Measurements from ENCODE around the gene WNT16. TPM values are rescaled to one million over a fixed set of nuclear protein-coding genes. Genes with fewer than 3 reads are reported as not detected.

WNT16 gene, protein sequence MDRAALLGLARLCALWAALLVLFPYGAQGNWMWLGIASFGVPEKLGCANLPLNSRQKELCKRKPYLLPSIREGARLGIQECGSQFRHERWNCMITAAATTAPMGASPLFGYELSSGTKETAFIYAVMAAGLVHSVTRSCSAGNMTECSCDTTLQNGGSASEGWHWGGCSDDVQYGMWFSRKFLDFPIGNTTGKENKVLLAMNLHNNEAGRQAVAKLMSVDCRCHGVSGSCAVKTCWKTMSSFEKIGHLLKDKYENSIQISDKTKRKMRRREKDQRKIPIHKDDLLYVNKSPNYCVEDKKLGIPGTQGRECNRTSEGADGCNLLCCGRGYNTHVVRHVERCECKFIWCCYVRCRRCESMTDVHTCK
- total RNA-seq, result not detected
- long read RNA-seq, result 0 reads

DNA sequence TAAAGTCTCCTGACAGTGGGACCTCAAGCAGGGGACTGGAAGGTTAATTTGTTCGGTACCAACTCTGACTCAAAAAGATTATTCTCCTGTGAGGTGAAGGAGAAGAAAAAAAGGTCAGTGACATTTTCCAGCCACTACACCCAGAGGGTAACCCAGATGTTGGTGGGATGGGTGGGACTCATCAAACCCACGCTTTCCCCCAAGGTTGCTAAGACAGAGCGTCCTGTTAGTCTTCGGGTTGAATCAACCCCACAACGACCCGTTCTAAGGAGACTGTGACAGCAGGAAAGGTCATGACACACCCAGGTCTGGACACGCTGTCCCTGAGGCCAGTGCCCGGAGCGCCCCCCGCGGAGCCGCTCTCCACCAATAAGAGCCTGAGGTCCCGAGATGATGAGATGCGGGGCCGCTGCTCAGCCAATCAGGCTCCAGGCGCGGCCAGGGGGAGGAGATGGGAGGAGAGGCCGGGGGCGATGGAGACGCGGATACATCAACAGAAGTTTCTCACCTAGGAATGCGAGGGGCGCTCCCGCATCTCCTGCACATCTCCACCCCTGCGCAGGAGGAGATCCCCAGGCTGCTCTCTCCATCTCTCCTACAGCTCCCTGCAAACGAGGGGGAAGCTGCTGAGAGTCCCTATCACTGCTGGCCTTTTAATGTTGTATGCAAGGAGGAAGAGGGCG is at the start of gene WNT16:
Gene WNT16, plus strand, starts transcription at position 493 of the 683 bp plus-strand sequence. CDS start 293 bp downstream, outside the sequence.
- Histone ChIP-seq H3K9me3 (replicated peaks) (no peaks in the 10 kb centered on the region), H3K27ac (replicated peaks) (no peak within 1 kb of the TSS), H3K36me3 (no peaks in the 10 kb centered on the region), H3K4me3 (peak within 1 kb of the TSS; percentile 62), H3K27me3 (ENCODE audit: low read depth) (peaks cover 99% of the 10 kb centered on the region), H3K4me1 (peaks cover 23% of the 10 kb centered on the region)
- no peak for DNase-seq
- TF ChIP-seq, protein P1, sequence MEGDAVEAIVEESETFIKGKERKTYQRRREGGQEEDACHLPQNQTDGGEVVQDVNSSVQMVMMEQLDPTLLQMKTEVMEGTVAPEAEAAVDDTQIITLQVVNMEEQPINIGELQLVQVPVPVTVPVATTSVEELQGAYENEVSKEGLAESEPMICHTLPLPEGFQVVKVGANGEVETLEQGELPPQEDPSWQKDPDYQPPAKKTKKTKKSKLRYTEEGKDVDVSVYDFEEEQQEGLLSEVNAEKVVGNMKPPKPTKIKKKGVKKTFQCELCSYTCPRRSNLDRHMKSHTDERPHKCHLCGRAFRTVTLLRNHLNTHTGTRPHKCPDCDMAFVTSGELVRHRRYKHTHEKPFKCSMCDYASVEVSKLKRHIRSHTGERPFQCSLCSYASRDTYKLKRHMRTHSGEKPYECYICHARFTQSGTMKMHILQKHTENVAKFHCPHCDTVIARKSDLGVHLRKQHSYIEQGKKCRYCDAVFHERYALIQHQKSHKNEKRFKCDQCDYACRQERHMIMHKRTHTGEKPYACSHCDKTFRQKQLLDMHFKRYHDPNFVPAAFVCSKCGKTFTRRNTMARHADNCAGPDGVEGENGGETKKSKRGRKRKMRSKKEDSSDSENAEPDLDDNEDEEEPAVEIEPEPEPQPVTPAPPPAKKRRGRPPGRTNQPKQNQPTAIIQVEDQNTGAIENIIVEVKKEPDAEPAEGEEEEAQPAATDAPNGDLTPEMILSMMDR (IDR thresholded peaks at IDR 0.05; ENCODE audit: borderline replicate concordance), result no peak
- intact Hi-C loops (cut with micrococcal nuclease), result no loop called here

DNA sequence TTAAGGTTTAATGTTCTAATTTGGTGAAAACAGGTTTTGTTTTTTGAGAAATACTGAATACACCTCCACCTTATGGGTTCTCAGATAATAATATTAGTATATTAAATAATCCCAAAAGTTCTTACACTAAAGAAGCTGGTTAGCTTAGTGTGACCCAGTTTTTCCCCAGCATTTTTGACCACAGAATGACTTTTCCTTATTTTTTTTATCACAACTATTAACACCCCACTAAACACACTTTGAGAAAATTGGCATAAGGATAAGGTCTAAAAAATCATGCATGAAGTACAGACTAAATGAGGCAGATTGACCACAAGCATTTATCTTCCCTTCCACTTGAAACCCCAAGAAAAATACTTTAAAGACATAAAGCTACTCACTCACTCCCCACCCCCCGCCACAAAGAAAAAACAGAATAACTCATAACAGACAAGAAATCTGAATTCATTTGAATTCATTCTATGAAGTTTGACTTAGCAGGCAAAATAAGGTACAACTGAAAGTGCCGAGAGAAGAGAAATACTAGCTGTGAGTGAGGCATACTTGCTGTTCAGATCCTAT is 49.7 kb upstream of the WNT16 start:
- no peak for DNase-seq
- Histone ChIP-seq H3K4me1 (no peaks in the 10 kb centered on the region), H3K4me3 (no peak overlapping the region), H3K36me3 (peaks cover 36% of the 10 kb centered on the region), H3K9me3 (replicated peaks) (no peaks in the 10 kb centered on the region), H3K27ac (replicated peaks) (no peak overlapping the region), H3K27me3 (ENCODE audit: low read depth) (no peaks in the 10 kb centered on the region)
- TF ChIP-seq, protein P1 (IDR thresholded peaks at IDR 0.05; ENCODE audit: borderline replicate concordance), result no peak
- intact Hi-C loops (cut with micrococcal nuclease), result no loop called here

DNA sequence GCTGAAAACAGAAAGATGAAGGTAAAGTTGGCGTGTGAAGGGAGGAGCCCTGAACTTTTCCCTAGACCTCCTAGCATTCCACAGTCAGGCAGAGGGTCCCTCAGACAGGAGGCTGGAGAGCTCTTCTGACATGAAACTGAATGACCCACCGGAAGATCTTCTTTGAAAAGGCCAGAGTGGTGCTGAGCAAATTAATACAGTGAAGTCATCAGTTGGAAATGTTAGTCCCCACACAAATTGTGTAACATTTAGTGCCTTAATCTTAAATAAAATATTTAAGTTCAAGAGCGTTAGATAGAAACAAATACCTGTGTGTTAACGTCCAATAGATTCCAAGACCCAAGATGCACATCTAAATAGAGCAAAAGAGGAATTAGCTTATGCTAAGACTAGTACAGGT is 49.0 kb upstream of the WNT16 start:
- Histone ChIP-seq H3K9me3 (replicated peaks) (peaks cover 5% of the 10 kb centered on the region), H3K4me1 (no peaks in the 10 kb centered on the region), H3K27ac (replicated peaks) (no peak overlapping the region), H3K4me3 (no peak overlapping the region), H3K36me3 (peaks cover 41% of the 10 kb centered on the region), H3K27me3 (ENCODE audit: low read depth) (no peaks in the 10 kb centered on the region)
- TF ChIP-seq, protein P1 (IDR thresholded peaks at IDR 0.05; ENCODE audit: borderline replicate concordance), result no peak
- no peak for DNase-seq
- intact Hi-C loops (cut with micrococcal nuclease), result no loop called here

DNA sequence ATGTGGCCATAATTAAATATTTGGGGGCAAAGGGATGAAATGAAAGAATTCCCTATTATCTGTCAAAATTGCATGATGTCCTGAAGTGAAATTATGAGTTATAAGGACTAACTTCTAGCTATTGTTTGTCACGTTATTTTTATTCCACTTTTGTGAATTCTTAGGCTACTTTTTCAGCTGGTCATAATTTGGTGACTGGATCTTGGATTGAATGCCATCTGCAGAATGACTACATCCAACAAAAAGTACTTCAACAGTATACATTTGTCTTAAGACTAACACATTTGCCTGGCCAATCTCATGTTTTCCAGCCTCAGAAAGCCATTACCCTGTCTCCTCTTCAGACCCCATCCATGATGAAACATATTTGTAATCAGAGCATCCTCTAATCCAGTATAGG is 48.1 kb upstream of the WNT16 start:
- Histone ChIP-seq H3K27me3 (ENCODE audit: low read depth) (no peaks in the 10 kb centered on the region), H3K4me3 (no peak overlapping the region), H3K9me3 (replicated peaks) (peaks cover 8% of the 10 kb centered on the region), H3K27ac (replicated peaks) (no peak overlapping the region), H3K4me1 (no peaks in the 10 kb centered on the region), H3K36me3 (peaks cover 45% of the 10 kb centered on the region)
- TF ChIP-seq, protein P1 (IDR thresholded peaks at IDR 0.05; ENCODE audit: borderline replicate concordance), result no peak
- no peak for DNase-seq
- intact Hi-C loops (cut with micrococcal nuclease), result no loop called here

DNA sequence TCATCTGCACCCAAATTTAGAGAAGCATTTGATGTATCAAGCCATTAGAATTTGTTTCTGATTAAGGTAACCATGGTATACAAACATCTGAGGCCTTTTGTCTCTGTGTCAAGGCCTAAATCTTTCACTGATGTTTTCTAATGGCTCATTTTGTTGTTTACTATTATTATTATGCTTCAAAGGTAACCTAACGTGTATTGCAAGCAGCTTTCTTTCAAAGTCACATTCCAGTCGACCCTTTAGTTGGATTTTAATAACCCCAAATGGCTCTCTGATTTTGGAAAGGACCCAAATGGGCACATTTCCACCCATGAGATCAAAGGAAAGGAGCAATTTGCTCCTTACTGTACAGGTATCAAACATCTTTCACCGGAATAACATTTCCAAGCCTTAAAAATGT is 46.7 kb upstream of the WNT16 start:
- Histone ChIP-seq H3K4me1 (no peaks in the 10 kb centered on the region), H3K9me3 (replicated peaks) (peaks cover 8% of the 10 kb centered on the region), H3K36me3 (peaks cover 59% of the 10 kb centered on the region), H3K27ac (replicated peaks) (no peak overlapping the region), H3K4me3 (no peak overlapping the region), H3K27me3 (ENCODE audit: low read depth) (no peaks in the 10 kb centered on the region)
- intact Hi-C loops (cut with micrococcal nuclease), result no loop called here
- DNase-seq, result no peak
- TF ChIP-seq, protein P1 (IDR thresholded peaks at IDR 0.05; ENCODE audit: borderline replicate concordance), result no peak
